IMR-90 (cell line): ENCODE measurements around the gene CFAP251.

Source experiments
- BHLHE40 ChIP-seq: fragments of 150-350 bp; IDR thresholded peaks from 2 replicates; pipeline ENCODE4 v1.6.1; 2016; ENCODE audit warnings: mild to moderate bottlenecking, low read depth, low read length
- CEBPB ChIP-seq: IDR thresholded peaks from 2 replicates; pipeline ENCODE4 v1.6.1; 2012; ENCODE audit warnings: low read depth, low read length, improper control_type of control experiment
- CHD1 ChIP-seq: IDR thresholded peaks from 2 replicates; pipeline ENCODE4 v1.6.1; 2012; ENCODE audit warnings: low read depth, low read length, improper control_type of control experiment
- FOS ChIP-seq: fragments of 150-350 bp; IDR thresholded peaks from 2 replicates; pipeline ENCODE4 v1.6.1; 2016; ENCODE audit warnings: low read depth, low read length
- MAFK ChIP-seq: IDR thresholded peaks from 2 replicates; pipeline ENCODE4 v1.6.1; 2012; ENCODE audit warnings: low read depth, low read length, improper control_type of control experiment
- MAZ ChIP-seq: IDR thresholded peaks from 2 replicates; pipeline ENCODE4 v1.6.1; 2012; ENCODE audit warnings: low read depth, mild to moderate bottlenecking, low read length, improper control_type of control experiment, moderate library complexity, borderline replicate concordance
- MXI1 ChIP-seq: IDR thresholded peaks from 2 replicates; pipeline ENCODE4 v1.6.1; 2012; ENCODE audit warnings: low read depth, mild to moderate bottlenecking, low read length, moderate library complexity, borderline replicate concordance
- POLR2A ChIP-seq: IDR thresholded peaks from 2 replicates; pipeline ENCODE4 v1.6.1; 2012; ENCODE audit warnings: mild to moderate bottlenecking, low read depth, low read length
- RAD21 ChIP-seq: IDR thresholded peaks from 2 replicates; pipeline ENCODE4 v1.6.1; 2012; ENCODE audit warnings: low read length, improper control_type of control experiment
- RCOR1 ChIP-seq: IDR thresholded peaks from 2 replicates; pipeline ENCODE4 v1.6.1; 2012; ENCODE audit warnings: mild to moderate bottlenecking, low read length, improper control_type of control experiment; ENCODE audit not compliant: insufficient replicate concordance
- RFX5 ChIP-seq: IDR thresholded peaks from 2 replicates; pipeline ENCODE4 v1.8.0; 2012; ENCODE audit warnings: low read depth, mild to moderate bottlenecking, low read length, moderate library complexity
- SMC3 ChIP-seq: fragments of 150-350 bp; IDR thresholded peaks from 2 replicates; pipeline ENCODE4 v1.6.1; 2016; ENCODE audit warnings: low read depth, mild to moderate bottlenecking, antibody characterized with exemption, low read length, moderate library complexity
- TF ChIP-seq, protein P1 (sequence below): conservative IDR thresholded peaks from 2 replicates; pipeline ENCODE4 v1.5.1; 2012; ENCODE audit warnings: mild to moderate bottlenecking, low read depth, low read length, improper control_type of control experiment
- TF ChIP-seq, protein P2 (sequence below): fragments of 150-350 bp; IDR thresholded peaks from 2 replicates; pipeline ENCODE4 v1.6.1; 2017; ENCODE audit warnings: mild to moderate bottlenecking, antibody characterized with exemption, low read length, low read depth

DNA sequence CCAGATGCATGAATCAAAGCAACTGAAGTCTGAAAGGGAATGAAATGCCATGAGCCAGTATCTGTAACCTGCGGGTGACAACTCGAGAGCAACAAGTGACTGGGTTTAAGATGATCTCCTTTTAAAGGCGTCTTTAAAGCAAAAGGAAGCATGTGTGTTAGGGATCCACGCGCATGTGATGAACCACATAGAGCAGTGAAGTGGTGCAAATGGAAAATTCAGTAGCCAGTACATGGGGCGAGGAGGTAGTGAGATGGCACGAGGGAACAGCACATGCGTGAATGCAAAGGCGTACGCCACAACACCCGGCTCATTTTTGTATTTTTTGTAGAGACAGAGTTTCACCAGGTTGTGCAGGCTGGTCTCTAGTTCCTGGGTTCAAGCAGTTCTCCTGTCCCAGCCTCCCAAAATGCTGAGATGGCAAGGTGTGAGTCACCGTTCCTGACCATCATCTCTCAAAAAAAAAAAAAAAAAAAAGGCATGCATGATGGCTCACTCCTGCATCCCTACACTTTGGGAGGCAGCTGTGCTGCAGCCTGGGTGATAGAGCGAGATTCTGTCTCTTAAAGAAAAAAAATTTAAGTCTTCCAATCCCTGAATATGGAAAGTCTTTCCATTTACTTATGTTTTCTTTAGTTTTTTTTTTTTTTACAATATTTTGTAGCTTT, 78.7 kb downstream of the CFAP251 start:
- TF ChIP-seq, protein P1, sequence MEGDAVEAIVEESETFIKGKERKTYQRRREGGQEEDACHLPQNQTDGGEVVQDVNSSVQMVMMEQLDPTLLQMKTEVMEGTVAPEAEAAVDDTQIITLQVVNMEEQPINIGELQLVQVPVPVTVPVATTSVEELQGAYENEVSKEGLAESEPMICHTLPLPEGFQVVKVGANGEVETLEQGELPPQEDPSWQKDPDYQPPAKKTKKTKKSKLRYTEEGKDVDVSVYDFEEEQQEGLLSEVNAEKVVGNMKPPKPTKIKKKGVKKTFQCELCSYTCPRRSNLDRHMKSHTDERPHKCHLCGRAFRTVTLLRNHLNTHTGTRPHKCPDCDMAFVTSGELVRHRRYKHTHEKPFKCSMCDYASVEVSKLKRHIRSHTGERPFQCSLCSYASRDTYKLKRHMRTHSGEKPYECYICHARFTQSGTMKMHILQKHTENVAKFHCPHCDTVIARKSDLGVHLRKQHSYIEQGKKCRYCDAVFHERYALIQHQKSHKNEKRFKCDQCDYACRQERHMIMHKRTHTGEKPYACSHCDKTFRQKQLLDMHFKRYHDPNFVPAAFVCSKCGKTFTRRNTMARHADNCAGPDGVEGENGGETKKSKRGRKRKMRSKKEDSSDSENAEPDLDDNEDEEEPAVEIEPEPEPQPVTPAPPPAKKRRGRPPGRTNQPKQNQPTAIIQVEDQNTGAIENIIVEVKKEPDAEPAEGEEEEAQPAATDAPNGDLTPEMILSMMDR = no peak
- no peak for TF ChIP-seq RAD21
- TF ChIP-seq SMC3 = no peak
- no peak for TF ChIP-seq POLR2A
- TF ChIP-seq CEBPB = no peak
- 0 out of 2 replicates have a peak, but pooled peaks have one; percentile 17 for TF ChIP-seq FOS
- TF ChIP-seq MXI1 = no peak
- no peak for TF ChIP-seq RFX5
- no peak for TF ChIP-seq BHLHE40
- TF ChIP-seq, protein P2, sequence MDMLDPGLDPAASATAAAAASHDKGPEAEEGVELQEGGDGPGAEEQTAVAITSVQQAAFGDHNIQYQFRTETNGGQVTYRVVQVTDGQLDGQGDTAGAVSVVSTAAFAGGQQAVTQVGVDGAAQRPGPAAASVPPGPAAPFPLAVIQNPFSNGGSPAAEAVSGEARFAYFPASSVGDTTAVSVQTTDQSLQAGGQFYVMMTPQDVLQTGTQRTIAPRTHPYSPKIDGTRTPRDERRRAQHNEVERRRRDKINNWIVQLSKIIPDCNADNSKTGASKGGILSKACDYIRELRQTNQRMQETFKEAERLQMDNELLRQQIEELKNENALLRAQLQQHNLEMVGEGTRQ = no peak
- TF ChIP-seq MAZ = no peak
- peak; percentile 39 for TF ChIP-seq MAFK
- no peak for TF ChIP-seq CHD1
- TF ChIP-seq RCOR1 = no peak
